Measurements from ENCODE around the gene ARHGEF11. TPM values are rescaled to one million over a fixed set of nuclear protein-coding genes. Genes with fewer than 3 reads are reported as not detected.

The ARHGEF11 gene
- total and polyA plus RNA-seq, 4 donors: 5.8 to 23.7 (median 9.8) TPM

DNA sequence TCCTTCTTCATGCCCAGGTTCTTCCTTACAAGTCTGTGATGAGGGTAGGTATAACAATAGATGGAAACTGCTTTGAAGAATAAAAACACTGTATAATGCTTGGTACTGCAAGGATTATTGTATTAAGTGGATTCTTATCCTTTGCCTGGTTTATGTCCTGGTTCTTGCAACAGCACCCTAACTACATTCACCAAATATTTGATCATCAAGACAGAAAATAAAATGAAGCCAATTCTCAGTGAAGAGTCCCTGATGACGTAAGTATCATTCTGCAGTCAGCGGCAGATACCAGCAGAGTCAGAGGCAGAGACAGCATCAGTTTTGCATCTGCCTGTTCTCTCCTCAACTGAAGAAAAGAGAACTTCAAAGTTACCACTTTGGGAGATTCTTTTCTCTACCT is 19.7 kb downstream of the ARHGEF11 start:
- DNase-seq (ENCODE audit: low spot score): no peak
- H3K4me1 ChIP-seq (ENCODE audit: control insufficient read depth in 4 of 4, insufficient read depth in 4 of 4, low read length in 3 of 4): peaks cover 0 to 6% (median 2%) of the 10 kb centered on the region in 4 donors
- TF ChIP-seq CTCF (IDR thresholded peaks at IDR 0.05; ENCODE audit: low read depth, low read length, missing input control) (no peak), SP1 (IDR thresholded peaks at IDR 0.05) (no peak), TAF1 (conservative IDR thresholded peaks at IDR 0.05) (no peak), YY1 (IDR thresholded peaks at IDR 0.05) (no peak), RXRA (IDR thresholded peaks at IDR 0.05) (no peak), RAD21 (IDR thresholded peaks at IDR 0.05) (no peak)
- H3K36me3 ChIP-seq (ENCODE audit: control insufficient read depth in 4 of 4, insufficient read depth in 3 of 4, low read depth in 1 of 4, low read length in 3 of 4): no peaks in the 10 kb centered on the region
- no peak overlapping the region for H3K9ac ChIP-seq (ENCODE audit: low read depth in 1 of 2, low read length in 2 of 2)
- H3K4me3 ChIP-seq (ENCODE audit: low read depth in 1 of 3, low read length in 3 of 3): no peak overlapping the region
- 49% methylated on average over 2 of the region's 2 CpGs for WGBS
- peaks cover 0 to 7% (median 2%) of the 10 kb centered on the region in 4 donors for H3K9me3 ChIP-seq (ENCODE audit: control insufficient read depth in 4 of 4, low read length in 3 of 4)
- H3K27me3 ChIP-seq (ENCODE audit: control insufficient read depth in 4 of 4, insufficient read depth in 4 of 4, low read length in 3 of 4): no peaks in the 10 kb centered on the region
- H3K27ac ChIP-seq (ENCODE audit: low read depth in 1 of 2, low read length in 2 of 2): no peak overlapping the region

DNA sequence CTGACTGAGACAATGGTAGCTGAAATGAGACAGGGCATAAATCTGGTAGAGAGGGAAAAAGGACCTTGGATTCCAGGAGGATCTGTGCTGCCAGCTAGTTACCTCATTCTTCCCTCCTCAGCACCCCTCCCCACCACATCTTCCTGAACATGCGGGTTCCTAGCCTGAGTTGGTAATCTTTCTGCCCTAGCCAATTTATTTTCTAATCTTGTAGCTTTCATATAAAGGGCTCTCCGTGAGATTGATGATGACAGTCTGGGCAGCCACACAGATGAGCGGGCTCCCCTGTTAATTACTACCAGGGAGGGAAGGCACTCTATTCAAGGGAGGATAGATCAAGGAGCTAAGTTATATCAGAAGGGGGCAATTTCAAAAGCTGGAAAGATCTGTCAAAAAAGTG is 20.2 kb downstream of the ARHGEF11 start:
- 94% methylated on average over 3 of the region's 3 CpGs for WGBS

More for the DNA sequence above, 20.2 kb downstream of the ARHGEF11 start:
- H3K4me1 ChIP-seq (ENCODE audit: control insufficient read depth in 4 of 4, insufficient read depth in 4 of 4, low read length in 3 of 4): peaks cover 0 to 6% (median 2%) of the 10 kb centered on the region in 4 donors
- peaks cover 0 to 7% (median 2%) of the 10 kb centered on the region in 4 donors for H3K9me3 ChIP-seq (ENCODE audit: control insufficient read depth in 4 of 4, low read length in 3 of 4)
- H3K27ac ChIP-seq (ENCODE audit: low read depth in 1 of 2, low read length in 2 of 2): no peak overlapping the region
- H3K4me3 ChIP-seq (ENCODE audit: low read depth in 1 of 3, low read length in 3 of 3): no peak overlapping the region
- no peaks in the 10 kb centered on the region for H3K36me3 ChIP-seq (ENCODE audit: control insufficient read depth in 4 of 4, insufficient read depth in 3 of 4, low read depth in 1 of 4, low read length in 3 of 4)
- no peak overlapping the region for H3K9ac ChIP-seq (ENCODE audit: low read depth in 1 of 2, low read length in 2 of 2)
- no peaks in the 10 kb centered on the region for H3K27me3 ChIP-seq (ENCODE audit: control insufficient read depth in 4 of 4, insufficient read depth in 4 of 4, low read length in 3 of 4)
- TF ChIP-seq CTCF (IDR thresholded peaks at IDR 0.05; ENCODE audit: low read depth, low read length, missing input control) (no peak), SP1 (IDR thresholded peaks at IDR 0.05) (no peak), FOXA1 (IDR thresholded peaks at IDR 0.05) (no peak), JUND (IDR thresholded peaks at IDR 0.05) (no peak), NR2F2 (IDR thresholded peaks at IDR 0.05) (no peak), ZBTB33 (IDR thresholded peaks at IDR 0.05) (no peak), YY1 (IDR thresholded peaks at IDR 0.05) (no peak), FOXA2 (IDR thresholded peaks at IDR 0.05) (no peak), HNF4G (IDR thresholded peaks at IDR 0.05) (no peak), TAF1 (conservative IDR thresholded peaks at IDR 0.05) (no peak)
- DNase-seq (ENCODE audit: low spot score): no peak
